ENCODE measurements around the gene MGST2.

DNA sequence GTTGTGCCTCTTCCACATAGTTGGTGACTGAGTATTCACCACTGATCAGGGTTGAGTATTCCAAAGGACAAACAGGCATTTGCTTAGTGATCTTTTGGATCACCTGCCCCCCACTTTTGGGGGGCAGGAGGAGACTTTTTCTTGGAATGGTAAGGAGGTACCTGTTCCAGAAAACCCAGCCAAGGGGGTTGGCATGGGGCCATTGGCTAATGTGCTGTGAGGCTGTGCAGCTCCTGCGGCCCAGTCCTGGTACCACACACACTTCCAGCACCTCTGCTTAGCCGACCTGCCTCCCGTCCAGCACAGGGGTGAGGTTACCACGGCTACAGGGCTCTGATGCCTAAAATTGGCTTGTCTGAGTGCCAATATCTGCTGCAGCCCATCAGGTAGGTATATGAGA, 40.1 kb upstream of the MGST2 start:
- TF ChIP-seq CTCF (IDR thresholded peaks at IDR 0.05; ENCODE audit: low read depth, low read length) (no peak), POLR2A (IDR thresholded peaks at IDR 0.05; ENCODE audit: extremely low read depth, insufficient read length) (no peak), MYC (IDR thresholded peaks at IDR 0.05; ENCODE audit: low read depth, low read length) (no peak)
- TF ChIP-seq, protein P1, sequence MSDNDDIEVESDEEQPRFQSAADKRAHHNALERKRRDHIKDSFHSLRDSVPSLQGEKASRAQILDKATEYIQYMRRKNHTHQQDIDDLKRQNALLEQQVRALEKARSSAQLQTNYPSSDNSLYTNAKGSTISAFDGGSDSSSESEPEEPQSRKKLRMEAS (IDR thresholded peaks at IDR 0.05; ENCODE audit: low read depth, low read length): no peak
